NCI-H69 (cell line): Measurements from ENCODE around the gene SEC24D.
A peak's percentile ranks its signal among the peaks of the same experiment; 100 is the strongest.

ENCODE experiments used
- DNase-seq: peaks from one replicate; lab custom pipeline; 2025; lab: John Stamatoyannopoulos, UW

The SEC24D gene

DNA sequence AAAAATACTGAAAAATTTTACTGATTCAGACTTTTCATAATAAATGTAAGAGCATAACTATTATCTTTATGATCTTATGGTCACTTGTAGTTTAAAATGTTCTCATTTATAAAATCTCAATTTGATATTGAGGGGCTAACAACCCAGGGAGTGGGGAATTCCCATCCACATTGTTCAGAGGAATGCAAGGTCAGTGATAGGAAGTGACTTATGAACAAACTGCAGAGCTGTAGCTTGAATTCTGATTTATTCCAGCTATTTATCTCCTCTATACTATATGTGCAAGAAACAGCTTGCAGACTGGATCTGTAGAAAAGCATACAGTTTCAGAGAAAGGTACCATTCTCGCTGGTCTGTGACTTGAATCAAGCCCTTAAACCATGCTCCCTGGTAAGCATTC is 61.6 kb downstream of the SEC24D start:
- DNase-seq, result no peak

DNA sequence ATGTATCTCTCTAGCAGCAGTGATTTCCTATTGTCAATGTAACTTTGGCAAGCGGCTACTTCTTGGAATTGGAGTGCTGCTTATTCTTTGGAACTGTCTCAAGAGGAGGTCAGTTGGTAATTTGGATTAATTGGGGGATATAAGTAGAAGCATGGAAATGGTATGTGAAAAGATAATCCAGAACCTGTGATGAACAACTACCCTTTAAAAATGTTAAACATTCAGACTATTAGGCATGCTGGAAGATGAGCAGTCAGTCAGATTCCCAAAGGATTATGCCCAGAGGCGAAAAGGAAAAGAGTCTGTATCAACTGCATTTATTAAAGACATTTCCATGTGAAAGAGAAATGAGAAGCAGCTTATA is 62.5 kb downstream of the SEC24D start:
- DNase-seq, result peak; percentile 24

DNA sequence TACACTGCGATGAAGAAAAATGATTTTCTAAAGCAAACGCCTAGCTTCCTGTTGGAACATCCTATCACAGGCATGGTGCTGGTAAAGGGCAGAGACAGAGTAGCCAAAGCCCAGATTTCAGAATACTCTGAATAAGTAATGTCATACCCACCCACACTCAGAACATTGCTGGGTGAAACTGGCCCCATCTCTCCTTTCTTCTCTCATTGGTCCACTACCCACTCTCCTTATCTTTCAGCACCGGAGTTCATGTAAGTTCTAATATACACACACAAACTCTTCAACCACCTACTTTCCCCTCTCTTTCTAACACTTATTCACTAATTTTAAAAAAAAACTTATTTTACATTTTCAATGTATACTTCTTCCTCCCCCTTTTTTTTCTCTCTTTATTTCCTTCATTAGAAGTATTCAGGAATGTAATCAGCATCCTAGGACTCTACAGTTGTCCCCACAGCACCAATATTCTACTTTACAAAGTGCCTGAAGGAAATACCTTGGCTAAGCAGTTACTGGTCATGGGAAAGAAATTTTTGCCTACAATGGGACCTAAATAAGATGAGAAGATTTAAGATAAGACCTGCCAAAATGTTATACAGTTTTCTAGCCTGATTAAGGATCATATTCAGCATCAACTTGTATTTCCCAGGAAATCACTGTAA is 63.0 kb downstream of the SEC24D start:
- no peak for DNase-seq

DNA sequence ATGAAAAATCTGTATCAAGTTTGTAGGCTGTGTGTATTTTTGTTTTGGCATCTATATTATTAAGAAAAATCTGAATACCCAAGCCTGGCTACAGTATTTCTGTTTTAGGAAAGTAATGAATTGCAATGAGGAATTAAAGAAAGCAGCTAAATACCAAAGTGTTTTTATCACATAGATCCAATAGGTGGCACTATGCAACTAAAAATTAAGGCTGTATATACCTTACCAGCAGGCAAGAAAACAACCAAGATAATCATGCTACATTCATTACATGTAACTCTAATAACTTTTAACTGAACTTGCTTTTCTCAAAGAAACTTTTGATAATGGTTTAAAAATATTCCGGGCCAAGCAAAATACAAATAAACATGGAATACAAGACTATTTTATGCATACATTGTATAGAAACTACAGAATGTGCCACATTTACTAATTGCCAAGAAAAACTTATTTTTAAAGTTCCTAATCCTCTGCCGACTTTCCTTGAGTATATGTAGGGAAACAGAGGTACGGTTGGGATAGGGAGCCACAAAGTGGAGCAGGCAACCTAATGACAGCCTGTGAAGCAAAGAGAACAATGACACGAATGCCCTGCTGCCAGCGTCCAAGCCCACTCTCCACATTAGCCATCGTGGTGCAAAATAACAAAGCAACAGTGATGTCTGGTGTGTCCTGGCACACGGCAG is 63.7 kb downstream of the SEC24D start:
- DNase-seq, result peak; percentile 61

DNA sequence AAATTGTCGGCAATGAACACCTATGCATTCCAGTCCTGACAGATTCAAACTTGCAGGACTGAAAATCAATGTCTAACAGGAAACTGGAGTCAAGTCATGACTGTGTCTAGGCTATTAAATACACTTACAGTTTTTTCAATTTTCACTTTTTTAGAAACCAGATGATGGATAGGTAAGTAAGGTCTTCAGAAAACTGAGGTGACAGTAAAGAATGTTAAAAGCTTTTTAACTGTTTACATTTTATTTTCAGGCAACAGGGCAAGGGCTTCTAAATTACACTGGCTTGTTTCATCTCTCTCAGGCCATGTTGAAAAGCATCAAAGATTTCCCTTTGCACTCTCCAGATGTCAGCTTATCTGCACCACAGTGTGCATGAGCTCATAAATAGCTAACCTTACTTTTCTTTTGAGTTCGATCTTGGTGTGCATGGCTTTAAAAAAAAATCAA is 65.2 kb downstream of the SEC24D start:
- DNase-seq, result peak; percentile 52

DNA sequence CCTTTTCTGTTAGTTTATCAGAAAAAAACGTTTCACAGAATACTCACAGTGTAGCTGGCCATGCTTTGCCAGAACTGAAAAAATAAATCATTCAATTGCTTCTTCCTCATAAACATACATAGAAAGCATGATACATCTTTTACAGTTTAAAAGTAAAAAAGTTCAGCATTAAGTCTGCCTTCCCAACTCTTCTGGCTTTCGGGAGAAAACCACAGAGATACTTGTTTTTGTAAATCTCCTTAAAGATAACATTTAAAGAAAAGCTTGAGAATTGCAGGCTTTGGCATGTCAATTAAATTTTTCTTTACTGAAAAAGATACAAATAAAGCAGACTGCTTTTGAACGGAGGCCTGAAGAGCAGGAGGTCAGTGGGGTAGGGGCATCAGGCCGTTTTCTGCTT is 66.8 kb downstream of the SEC24D start:
- no peak for DNase-seq

DNA sequence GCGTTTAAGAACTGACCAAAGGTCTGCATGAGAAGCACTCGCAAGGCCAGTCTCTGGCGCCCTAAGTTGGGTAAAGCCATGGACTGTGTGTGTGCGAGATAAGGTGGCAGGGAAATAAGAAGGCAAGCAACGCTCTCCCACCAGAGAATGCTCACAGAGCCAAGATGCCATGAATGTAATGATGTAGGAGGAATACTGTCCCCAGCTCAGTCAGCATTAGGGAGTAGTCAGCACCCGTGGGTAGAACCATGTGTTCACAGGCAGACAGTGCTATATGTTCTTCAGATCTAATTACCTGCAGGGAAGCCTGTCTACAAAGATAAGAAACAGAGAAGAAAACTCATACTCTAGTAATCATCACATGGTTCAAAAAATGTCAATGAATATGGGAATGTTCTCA is 68.8 kb downstream of the SEC24D start:
- DNase-seq, result no peak

DNA sequence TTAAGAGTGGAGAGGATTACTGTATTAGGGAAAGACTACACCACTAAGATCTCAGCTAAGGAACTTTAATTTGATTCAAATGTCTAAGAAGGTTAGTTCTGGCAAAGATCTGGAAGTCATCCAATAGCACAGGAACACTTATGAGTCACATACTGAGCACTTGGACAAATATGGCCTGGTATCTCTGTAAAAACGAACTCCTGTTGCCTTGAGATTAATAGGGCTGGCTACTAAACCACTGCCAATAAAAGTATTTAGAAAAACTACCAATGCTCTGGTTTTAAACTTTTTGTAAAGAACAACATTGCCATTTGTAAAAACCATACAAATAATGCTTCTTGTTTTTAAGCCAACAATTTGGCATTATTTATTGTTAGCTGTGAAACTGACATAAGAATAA is 70.5 kb downstream of the SEC24D start:
- no peak for DNase-seq

DNA sequence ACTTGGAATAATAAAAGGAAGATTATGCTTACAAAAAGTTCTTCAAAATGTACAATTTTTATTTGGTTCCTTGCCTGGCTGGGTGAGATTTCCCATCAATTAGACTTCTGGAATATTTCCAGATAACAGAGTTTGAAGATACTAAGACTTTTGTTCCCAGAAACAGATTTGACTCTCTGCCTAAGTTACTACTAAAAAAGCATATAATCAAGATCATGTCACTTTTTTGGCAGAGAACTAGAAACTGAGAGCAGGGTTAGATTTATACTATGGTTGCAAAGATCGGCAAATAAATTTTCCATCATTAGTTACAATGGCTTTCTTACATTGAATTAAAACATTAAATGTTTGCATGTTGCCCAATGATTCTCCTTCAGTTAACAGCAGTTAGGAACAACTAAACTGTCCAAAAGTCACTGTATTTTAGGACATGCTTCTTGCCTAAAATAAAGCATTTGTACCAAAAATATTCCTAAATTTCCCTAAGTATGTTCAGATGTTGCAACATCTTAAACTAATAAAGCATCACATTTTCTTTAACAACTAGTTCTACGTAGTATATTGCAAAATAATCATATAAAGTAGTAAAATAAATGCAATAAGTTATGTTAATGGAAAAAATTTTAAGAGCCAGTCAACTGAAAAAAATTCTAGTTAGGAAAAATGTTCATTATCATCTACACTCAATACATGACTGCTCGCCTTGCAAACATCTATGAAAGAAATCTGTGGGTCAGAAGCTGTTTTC is 73.0 kb downstream of the SEC24D start:
- DNase-seq, result no peak

DNA sequence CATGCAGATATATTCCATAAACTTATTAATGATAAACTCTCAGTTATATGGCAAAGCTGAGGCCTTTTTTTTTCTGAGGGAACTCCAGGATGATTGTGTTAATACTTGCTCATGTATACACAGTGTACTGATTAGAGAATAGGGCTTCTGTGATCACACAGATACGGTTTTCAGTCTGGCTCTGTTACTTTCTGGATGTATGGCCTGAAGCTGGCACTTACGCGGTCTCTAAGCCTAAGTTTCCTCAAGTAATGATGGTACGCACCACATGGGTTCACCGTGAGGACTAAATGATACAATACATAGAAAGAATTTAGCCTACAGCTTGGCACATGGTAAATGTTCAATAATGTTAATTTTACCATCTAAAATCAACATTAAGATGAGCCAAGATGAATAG is 73.8 kb downstream of the SEC24D start:
- no peak for DNase-seq

DNA sequence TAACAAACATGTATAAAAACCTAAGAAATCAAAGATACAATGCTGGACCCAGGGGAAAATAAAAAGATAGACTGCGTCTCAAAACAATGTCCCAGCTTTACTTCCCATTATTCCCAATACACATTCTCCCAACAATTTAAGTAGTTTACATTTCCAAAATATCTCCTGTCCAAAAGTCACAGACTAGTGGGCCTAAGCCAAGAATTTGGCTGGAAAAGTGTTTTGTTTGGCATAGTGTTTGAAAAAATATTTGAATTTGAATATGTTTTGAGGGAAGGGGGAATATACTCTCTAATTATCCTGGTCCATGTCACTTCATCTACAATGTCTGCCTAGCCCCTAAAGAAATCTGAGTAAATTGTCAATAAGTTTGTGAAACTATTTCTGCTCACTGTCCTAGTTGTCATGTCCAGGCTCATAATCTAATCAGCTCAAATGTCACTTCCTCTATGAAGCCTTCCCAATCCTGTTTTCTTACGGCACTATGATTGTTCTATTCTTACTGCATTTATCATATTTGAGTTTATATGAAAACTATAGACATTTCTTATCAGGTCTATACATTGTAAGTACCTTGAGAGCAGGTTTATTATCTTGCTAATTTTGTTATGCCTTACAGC is 74.4 kb downstream of the SEC24D start:
- DNase-seq, result no peak

DNA sequence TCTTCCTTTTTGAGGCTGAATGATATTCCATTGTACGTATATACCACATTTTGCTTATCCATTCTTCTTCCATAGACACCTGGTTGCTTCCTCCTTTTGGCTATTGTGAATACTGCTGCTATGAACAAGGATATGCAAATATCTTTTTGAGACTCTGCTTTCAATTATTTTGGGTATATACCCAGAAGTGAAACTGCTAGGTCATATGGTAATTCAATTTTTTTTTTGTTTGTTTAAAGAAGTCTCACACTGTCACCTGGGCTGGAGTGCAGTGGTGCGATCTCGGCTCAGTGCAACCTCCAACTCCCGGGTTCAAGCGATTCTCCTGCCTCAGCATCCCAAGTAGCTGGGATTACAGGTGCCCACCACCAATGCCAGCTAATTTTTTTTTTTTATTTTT is 75.4 kb downstream of the SEC24D start:
- DNase-seq, result no peak

DNA sequence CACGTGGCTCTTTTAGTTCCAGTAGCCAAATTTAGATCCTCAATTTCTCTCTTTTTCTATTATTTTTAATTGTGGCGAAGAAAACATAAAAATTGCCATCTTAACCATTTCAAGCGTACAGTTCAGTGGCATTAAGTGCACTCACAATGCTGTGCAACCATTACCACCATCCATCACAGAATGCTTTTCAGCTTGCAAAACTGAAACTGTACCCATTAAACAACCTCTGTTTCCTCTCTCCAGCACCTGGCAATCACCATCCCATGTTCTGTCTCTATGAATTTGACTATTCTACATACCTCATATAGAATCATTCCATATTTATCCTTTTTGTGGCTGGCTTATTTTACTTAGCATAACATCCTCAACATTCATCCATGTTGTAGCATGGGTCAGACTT is 75.8 kb downstream of the SEC24D start:
- no peak for DNase-seq

DNA sequence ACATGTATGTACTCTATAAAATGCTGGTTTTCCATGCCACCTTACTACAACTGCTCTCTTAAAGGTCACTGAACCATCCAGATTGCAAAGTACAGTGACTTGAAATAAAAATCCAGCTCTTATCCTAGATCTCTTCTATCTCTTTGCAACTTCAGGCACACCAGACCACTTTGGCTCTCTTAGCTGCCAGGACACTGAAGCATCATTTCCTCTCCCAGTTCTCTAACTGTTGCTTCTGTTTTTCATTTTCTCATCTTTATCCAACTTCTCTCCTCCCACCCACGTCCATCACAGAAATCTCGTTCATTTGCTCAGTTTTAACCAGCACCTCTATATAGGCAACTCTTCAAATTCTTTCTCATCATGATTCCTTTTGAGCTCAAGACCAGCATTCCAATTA is 76.4 kb downstream of the SEC24D start:
- no peak for DNase-seq

DNA sequence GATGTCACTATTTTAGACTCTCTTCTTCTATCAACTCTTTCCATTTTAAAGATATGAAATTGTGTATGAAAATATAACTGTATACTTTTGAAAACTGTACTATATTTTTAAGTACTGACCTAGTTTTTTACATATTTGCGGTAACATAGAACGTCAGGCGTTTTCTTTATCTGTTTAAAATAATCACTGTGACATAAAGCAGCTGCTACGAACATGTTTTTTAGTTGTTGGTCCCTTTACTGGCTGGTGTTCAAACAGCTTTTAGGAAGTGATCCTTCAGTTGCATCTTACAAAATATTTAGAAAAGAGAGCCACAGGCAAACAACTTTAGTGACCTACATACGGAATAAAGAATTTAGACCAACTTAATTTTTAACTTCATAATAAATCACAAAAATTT is 77.6 kb downstream of the SEC24D start:
- peak; percentile 15 for DNase-seq

DNA sequence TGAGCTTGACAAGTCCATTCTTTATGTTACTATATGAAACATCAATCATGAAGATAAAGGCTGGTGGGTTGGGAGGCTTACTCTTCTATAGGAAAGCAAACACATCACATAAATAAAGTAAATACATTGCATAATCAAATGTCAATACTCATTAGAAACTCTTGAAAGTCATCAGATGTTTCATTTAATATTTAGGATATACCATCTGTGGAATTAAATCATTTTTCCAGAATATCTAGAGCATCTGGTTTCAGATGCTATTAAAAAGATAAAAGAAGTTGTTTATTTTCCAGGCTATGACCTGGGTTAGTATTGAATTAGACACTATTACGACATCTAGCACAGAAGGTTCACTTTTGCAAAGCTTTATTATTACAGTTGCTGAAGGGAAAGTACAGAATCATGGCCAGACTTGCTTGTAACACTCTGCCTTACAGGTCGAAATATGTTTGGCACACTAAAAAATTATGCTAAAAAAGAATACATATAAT is 78.1 kb downstream of the SEC24D start:
- peak; percentile 86 for DNase-seq

DNA sequence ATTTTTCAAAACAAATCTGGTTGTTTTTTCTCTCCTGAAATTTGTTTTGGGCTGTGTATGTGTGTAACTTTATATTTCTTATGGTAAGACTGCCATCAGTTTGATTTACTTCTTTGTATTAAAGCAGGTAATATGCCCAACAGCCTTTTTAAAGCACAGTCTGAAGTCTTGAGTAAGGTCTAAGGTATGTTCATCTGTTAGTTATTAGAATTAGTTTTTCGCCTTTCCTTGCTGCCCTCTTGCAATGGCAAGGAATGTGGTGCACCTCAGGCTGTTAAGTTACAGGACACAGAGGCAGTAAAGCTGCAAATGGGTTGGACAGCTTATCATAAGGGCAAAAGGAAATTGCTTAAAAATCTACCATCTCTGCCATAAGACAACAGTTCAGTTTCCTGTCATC is 79.0 kb downstream of the SEC24D start:
- peak; percentile 44 for DNase-seq

DNA sequence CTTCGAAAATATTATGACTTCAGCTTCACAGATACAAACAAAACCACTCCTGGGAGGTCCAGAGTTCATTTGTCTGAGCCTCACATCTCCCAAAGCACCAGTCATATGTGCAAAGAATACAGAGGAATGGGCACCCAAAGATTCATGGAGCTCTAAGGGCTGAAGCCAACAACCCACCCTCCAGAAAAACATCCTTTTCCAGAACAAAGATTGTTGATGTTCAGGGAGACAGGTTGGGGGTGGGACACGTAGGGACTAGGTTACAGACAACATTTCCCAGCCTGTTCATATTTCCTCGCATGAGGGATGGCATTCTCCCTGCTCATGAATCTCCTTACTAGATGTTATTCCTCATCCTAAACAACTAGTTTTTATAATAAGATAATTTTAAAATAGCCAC is 79.5 kb downstream of the SEC24D start:
- no peak for DNase-seq

DNA sequence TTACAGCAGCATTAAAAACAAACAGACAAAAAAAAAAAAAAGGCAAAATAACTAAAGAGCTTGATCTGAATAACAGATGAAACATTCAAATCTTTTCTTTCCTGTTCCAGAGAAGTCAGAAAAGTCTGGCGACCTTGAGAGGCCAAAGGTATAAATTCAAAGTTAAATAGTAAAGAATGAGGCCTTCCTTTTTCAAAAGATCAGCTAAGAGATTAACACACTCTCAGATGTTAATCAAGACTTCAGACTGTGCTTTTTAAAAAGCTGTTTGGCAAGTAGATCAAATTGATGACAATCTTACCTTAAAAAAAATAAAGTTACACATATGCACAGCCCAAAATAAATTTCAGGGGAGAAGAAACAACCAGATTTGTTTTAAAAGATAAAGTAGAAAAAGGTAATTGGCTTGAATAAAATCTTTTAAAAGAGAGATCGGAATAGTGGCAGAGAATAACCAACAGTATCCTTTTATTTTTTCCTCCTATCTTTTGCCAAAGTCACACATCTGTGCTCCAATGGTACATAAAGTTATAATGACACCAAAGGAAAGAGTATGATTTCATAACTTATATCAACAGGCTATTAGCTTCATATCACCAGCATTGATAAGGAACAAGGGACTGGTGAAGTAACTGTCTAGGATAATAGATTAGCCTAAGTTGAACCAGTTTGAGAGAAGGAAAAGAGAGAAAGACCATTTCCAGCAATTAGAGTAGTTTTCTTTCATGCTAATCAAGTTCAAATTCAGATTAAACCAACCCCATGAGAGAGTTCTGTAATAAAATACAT is 80.3 kb downstream of the SEC24D start:
- no peak for DNase-seq

DNA sequence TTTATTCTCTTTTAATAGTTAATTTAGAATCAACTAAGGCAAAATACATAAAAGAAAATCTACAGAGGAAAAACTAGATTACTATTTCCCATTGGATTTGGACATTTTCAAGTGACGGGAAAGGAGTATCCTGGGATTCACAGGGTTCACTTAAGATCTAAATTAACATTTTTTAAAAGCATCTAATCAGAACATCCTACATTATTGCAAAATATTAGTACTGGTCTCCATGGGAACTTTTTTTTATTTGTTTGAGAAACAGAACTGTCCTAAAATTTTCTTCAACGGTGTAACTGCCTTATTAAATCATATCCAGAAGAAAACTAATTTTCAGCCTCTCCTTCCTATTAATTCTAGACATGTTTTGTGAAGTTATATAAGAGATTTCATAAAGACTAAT is 81.0 kb downstream of the SEC24D start:
- no peak for DNase-seq

DNA sequence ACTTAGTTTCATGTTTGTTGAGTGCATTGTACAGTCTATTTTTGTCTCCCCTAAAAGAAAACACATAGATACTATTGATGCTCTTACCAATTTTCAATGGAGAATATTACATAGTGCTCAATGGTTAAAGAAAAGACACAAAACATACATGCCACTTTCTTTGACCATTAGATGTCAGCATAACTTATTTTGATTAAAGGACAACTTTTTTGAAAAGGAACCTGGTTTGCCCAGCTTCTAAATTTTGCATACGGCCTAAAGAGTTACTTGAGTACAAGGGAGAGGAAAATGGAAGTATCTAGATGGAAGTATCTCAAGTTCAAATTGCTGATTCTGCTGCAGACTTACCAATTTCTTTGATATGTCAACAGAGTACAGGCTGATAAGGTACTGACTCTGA is 82.2 kb downstream of the SEC24D start:
- no peak for DNase-seq

DNA sequence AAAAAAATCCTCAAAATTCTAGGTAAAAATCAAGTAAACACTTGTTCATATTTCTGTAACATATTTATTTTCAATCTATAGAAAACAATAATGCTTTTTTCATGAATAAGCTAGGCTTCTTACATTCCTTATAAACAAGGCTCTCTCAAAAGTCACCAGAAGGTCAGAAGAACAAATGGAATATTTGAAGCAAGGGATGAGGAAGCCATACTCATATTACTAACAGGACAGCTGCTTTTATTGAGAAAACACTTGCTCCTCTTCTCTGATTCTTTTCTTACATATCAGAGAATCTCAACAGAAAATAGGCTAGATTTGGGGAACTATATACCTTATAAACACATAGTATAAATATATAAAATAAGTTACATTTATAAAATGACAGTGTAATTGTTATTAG is 82.8 kb downstream of the SEC24D start:
- no peak for DNase-seq
